Measurements from ENCODE around the gene LPCAT1.
"Not testable (repeated sequence)": the region's sequence is repeated elsewhere in the genome, so short reads cannot be mapped to it uniquely, and the experiment has no call there.

LPCAT1 gene

DNA sequence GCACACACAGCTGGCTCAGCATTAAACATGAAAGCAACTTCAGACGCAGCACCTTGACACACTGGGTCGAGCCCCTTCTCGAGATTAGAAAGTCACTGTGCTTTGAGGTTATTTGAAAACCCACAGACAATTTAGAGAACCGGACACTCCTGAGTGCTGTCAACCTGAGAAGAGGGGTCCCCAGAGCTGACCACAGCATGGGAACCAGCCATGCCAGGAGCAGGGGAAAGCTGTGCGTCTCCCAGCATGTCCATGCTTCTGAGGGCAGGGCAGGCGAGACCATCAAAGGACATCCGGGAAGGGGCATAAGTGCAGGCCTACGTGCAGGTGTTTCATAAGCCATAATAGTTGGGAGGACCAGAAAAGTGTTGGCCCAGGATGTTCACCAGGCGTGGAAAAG, 99.0 kb downstream of the LPCAT1 start:
- TF ChIP-seq ZNF274 (IDR thresholded peaks at IDR 0.05; ENCODE audit: low read depth, low read length), result no peak
- H3K4me3 ChIP-seq (ENCODE audit: low read length), result no peak overlapping the region

DNA sequence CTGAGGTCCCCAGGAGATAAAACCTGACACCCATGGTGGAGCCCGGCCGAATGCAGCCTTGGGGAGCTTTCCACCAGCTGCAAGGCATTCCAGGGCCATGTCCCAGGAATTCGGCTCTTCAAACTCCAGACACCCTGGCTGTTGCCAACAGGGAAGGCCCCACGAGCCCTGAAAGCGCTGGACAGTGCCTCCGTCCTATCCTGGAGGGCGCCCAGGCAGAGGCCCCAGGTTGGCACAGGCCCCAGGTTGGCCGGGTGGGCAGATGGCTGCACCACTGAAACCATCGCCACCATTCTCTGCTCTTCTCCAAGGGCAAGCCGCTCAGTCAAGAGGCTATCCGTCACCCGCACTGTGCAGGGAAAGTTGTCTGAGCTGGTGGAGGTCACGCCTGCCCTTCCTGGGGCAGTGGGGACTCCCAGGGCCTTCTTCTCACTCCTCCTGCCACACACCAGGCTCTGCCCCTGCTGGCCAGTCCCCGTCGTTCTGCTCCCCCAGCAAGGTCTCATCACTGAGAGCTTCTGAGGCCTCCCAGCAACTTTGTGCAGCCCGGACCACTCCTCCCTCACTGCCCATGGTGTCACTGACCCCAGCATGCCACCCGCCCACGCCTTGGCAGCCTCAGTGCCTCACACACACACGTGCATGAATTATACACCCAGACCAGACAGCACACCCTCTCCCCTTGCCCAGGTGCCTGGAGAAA, 99.7 kb downstream of the LPCAT1 start:
- no peak overlapping the region for H3K4me3 ChIP-seq (ENCODE audit: low read length)
- no peak for TF ChIP-seq ZNF274 (IDR thresholded peaks at IDR 0.05; ENCODE audit: low read depth, low read length)

DNA sequence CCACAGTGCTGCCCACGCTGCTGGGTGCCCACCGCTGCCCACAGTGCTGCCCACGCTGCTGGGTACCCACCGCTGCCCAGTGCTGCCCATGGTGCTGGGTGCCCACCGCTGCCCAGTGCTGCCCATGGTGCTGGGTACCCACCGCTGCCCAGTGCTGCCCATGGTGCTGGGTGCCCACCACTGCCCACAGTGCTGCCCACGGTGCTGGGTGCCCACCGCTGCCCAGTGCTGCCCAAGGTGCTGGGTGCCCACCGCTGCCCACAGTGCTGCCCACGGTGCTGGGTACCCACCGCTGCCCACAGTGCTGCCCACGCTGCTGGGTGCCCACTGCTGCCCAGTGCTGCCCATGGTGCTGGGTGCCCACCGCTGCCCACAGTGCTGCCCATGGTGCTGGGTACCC, 101.2 kb downstream of the LPCAT1 start:
- not testable (repeated sequence) for H3K4me3 ChIP-seq (ENCODE audit: low read length)

DNA sequence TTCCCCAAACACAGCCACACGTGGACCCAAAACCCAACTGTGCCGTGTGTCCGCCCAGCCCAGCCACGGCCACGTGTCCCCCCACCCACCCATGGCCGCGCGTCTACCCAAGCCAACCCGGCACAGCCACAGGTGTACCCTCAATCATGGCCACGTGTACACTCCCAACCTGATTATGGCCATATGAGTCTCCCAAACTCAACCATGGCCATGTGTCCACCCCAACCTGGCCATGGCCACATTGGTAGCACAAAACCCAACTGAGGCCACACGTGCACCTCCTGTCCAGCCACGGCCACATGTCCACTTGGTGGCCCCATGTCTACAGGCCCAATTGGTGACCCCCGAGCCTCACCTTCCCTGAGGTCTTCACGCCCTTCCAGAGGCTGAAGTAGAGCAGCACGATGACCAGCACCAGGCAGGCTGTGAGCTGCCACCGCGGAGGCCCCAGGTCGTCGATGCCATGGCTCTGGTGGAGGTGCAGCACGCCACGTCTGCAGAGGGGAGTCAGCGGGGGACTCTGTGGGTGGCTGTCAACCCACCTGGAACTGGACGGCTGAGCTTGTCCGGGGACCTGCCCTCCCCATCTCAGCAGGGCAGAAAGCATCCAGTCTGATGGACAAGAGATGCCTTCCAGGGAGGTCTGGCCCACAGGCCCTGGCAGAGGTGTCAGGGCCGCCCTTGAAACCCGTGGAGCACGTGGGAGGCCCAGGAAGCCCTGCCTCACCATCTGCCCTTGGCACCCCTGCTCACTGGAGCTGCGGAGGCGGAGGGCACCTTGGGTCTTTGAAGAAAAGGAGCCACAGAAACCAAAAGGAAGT, 102.0 kb downstream of the LPCAT1 start:
- H3K4me3 ChIP-seq (ENCODE audit: low read length), result no peak overlapping the region
- no peak for TF ChIP-seq ZNF274 (IDR thresholded peaks at IDR 0.05; ENCODE audit: low read depth, low read length)

DNA sequence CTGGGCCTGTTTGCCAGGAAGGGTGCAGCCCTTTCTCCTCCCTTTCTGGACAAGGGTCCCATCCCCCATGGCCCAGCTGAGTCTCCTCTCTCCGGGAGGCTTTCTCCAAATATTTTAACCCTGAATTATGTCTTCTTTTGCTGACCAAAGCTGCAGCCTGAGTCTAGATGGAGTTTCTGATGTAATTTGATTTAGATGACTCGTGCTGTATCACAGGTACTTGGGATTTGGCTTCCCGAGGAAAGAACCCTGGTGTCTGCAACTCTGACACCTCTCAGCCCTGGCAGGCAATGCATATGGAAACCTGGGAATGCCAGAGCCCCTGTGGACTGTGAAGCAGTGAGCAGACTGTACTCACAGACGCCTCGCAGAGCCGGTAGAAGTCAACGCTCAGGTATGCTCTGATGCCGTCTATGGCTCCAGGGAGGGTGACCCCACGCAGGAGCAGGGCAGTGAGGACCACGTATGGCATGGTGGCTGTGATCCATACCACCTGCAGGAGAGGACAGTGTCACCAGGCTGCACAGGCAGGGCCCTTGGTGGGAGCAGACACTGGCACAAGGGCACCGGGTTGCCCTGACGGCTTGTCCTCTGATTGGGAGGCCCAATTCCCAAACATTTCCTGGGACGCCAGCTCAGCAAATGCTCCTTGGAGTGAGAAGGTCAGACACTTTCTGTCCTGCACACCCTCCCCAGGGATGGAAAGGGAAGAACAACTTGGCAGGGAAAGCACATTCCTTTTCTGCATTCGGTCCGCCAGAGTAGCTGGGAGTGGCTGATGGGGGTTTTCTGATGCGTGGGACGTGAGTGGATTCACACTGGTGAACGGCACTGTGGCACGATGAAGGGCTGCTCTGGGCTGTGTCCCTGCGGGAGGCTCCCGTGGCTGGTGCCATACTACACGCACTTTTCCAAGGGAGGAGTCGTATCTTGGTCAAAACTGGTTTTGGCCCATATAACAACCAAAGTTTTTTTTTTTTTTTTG, 103.3 kb downstream of the LPCAT1 start:
- H3K4me3 ChIP-seq (ENCODE audit: low read length), result no peak overlapping the region
- TF ChIP-seq ZNF274 (IDR thresholded peaks at IDR 0.05; ENCODE audit: low read depth, low read length), result no peak

DNA sequence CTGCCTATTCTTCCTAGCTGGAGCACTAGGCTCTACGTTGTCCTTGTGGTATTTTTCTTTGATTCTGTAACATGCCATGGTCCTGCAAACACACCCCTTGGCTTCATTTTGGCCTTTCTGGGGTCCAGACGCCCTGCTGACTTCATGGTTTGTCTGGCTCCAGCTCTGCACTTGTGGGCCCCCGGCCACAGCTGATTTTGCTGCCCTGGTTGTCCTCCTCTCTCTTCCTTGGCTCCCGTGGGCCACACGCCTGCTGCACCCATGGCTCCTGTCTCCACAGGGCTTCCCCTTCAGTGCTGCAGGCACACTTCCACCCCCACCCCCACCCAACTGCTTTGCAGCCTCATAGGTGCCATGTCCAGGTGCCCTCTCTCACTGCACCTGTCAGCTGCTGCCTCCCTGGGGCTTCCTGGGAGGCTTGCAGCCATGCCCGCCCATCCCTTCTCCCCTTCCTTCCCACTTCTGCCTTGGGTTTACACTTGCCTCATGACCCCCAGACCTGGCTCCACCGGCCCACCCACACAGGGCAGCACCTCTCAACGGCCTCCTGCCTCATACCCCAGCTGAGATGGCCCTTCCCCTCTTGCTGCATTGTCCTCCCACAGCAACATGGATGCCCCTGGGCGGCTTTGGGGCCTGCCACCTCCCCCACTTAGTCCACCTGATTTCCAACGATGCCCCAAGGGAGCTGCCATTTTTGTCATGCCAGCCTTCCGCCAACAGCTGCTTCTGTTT, 104.1 kb downstream of the LPCAT1 start:
- H3K4me3 ChIP-seq (ENCODE audit: low read length), result no peak overlapping the region

DNA sequence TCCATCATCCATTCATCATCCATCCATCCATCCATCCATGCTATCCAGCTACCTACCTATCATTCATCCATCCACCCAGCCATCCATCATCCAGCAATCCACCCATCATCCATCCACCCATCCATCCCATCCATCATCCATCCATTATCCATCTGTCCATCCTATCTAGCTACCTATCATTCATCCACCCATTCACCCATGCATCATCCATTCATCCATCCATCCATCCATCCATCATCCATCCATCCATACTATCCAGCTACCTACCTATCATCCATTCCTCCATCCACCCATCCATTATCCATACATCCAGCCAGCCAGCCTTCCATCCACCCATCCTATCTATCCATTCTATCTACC, 104.9 kb downstream of the LPCAT1 start:
- H3K4me3 ChIP-seq (ENCODE audit: low read length), result no peak overlapping the region
- TF ChIP-seq ZNF274 (IDR thresholded peaks at IDR 0.05; ENCODE audit: low read depth, low read length), result no peak

More for the DNA sequence above, 104.1 kb downstream of the LPCAT1 start:
- TF ChIP-seq ZNF274 (IDR thresholded peaks at IDR 0.05; ENCODE audit: low read depth, low read length), result no peak

DNA sequence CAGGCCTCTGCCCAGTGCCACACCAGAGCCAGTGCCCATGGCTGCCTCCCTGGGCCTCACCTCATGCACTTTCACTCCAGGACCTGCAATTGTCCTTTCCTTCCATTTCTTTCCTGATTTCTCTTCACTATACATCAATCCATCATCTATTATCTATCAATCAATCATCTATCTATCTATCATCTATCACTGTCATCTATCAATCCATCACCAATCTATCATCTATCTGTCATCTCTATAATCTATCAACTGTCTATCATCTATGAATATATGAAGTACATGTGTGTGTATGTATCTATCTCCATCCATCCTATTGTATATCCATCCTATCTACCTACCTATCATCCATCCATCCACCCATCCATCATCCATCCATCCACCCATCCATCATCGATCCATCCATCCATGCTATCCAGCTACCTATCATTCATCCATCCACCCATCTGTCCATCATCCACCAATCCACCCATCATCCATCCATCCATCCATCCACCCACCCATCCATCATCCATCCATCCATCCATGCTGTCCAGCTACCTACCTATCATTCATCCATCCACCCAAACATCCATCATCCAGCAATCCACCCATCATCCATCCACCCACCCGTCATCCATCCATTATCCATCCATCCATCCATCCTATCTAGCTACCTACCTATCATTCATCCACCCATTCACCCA, 105.4 kb downstream of the LPCAT1 start:
- no peak for TF ChIP-seq ZNF274 (IDR thresholded peaks at IDR 0.05; ENCODE audit: low read depth, low read length)
- H3K4me3 ChIP-seq (ENCODE audit: low read length), result no peak overlapping the region

DNA sequence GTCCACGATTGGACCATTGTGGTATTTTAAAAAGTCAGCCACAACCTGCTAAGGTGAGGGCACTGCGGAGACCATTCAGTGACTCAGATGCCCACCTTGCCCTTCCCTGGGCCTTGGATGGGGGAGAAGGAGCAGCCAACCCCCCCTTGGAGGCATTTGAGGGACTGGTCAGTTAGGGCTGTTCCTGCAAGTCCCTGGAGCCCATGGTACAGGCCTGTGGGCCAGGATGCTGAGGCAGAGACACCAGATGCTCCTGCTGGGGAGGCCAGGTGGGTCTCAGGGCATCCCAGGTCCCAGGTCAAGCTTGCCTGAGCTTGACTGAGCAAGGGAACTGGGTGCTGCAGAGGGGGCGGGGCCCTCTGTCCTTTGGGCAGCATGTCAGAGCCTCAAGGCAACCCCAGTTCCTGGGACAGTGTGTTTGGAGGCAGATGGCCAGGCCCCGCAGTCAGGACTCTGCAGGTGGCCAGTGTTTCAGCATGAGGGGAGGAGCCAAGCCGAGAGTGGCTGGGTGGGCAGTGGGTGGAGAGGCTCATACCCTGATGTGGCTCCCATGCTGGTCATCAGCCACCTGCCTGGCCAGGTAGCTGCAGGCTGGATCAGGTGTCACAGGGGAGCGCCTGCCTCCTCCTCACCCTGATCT, 106.1 kb downstream of the LPCAT1 start:
- no peak for TF ChIP-seq ZNF274 (IDR thresholded peaks at IDR 0.05; ENCODE audit: low read depth, low read length)
- no peak overlapping the region for H3K4me3 ChIP-seq (ENCODE audit: low read length)

DNA sequence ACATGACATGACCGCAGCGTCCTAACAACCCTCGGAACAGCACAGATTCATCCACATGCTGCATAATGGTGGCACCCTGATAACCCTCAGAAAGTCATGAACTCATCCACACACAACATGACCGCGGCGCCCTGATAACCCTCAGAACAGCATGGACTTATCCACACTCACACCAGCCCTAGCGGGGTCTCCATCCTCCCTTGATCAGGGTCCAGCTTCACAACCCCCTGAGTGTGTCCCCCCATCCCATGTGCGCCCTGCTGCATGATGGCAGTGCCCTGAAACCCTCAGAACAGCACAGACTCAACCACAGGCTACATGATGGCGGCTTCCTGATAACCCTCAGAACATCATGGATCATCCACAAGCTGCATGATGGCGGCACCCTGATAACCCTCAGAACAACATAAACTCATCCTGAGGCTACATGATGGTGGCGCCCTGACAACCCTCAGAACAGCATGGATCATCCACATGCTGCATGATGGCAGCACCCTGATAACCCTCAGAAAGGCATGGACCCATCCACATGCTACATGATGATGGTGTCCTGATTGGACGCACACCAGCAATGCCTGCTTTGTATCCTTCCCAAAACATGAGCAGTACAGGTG, 106.8 kb downstream of the LPCAT1 start:
- no peak for TF ChIP-seq ZNF274 (IDR thresholded peaks at IDR 0.05; ENCODE audit: low read depth, low read length)

DNA sequence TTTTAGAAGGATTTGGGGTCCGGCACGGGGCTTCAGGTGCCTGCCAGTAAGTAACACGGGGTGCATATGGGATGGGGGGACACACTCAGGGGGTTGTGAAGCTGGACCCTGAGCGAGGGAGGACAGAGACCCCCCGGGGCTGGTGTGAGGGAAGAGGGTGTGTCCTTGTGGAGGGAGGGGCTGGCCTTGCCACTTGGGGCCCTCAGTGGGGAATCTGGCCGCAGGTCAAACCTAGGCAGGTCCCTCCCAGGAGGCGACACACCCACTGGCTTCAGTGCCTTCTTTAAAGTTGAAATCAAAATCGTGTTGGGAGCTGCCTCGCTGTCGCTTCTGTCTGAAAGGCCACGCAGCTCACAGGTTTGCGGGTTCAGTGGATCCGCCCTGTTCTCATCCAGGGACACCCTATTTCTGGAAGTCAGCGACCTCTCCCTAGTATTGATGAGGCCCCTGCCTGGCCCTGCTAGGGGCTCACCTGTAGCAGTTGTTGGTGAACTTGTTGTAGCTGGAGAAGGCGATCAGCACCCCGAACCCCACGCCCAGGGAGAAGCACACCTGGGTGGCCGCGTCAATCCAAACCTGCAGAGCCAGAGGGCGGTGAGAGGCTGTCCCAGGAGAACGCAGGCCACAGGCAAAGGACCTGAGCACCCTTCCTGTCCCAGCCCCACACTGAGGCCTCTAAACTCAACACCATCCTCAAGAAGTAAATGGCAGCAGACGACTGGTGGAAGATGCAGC, 108.0 kb downstream of the LPCAT1 start:
- no peak for TF ChIP-seq ZNF274 (IDR thresholded peaks at IDR 0.05; ENCODE audit: low read depth, low read length)
- H3K4me3 ChIP-seq (ENCODE audit: low read length), result no peak overlapping the region

More for the DNA sequence above, 106.8 kb downstream of the LPCAT1 start:
- no peak overlapping the region for H3K4me3 ChIP-seq (ENCODE audit: low read length)

DNA sequence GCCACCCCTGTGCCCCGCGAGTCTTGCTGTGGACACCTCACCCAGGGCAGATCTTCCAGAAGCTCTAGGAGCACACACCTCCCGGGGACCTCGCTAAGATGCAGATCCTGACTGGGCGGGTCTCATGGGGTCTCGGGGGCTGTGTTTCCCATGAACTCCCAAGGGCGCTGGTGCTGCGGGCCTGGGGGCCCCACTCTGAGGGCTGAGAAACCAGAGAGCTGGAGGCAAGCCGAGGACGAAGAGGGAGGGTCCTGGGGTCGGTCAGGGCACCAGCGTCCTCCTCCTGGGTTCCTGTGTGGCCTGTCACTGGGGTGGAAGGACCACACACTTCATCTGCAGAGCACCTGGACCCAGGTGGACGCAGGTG, 108.7 kb downstream of the LPCAT1 start:
- TF ChIP-seq ZNF274 (IDR thresholded peaks at IDR 0.05; ENCODE audit: low read depth, low read length), result no peak
- no peak overlapping the region for H3K4me3 ChIP-seq (ENCODE audit: low read length)
